ENCODE results near the gene KCND1.
A peak's percentile ranks its signal among the peaks of the same experiment; 100 is the strongest.

The KCND1 gene

GRCh38 chrX:48913605-48914366 is 57.9 kb downstream of the KCND1 start:
- H3K4me3 ChIP-seq (ENCODE audit: low read depth in 1 of 2, low read length in 1 of 2) = no peak overlapping the region
- H3K27ac ChIP-seq = peak overlapping the region; percentile 27
- H3K36me3 ChIP-seq = peaks cover 50% of the 10 kb centered on the region
- TF ChIP-seq CTCF (IDR thresholded peaks at IDR 0.05) = no peak
- H3K4me1 ChIP-seq (ENCODE audit: control insufficient read depth in 1 of 2, insufficient read depth in 1 of 2, low read depth in 1 of 2, low read length in 1 of 2) = peaks cover 28 to 45% of the 10 kb centered on the region in 2 experiments
- H3K27me3 ChIP-seq = no peaks in the 10 kb centered on the region
- H3K9me3 ChIP-seq = no peaks in the 10 kb centered on the region

- peak; percentile 9 for TF ChIP-seq CTCF (IDR thresholded peaks at IDR 0.05)
- H3K4me1 ChIP-seq (ENCODE audit: control insufficient read depth in 1 of 2, insufficient read depth in 1 of 2, low read depth in 1 of 2, low read length in 1 of 2) = peaks cover 34 to 39% of the 10 kb centered on the region in 2 experiments
Measured at GRCh38 chrX:48911412-48912182, 60.0 kb downstream of the KCND1 start, which contains the start of gene SLC35A2. Gene SLC35A2, minus strand, starts transcription at chrX:48911646. Its CDS starts 10 bp downstream, at chrX:48911636.

More at GRCh38 chrX:48911412-48912182, 60.0 kb downstream of the KCND1 start, which contains the start of gene SLC35A2:
- Histone ChIP-seq H3K27me3 (no peaks in the 10 kb centered on the region), H3K27ac (peak within 1 kb of the TSS; percentile 88), H3K4me3 (ENCODE audit: low read depth in 1 of 2, low read length in 1 of 2) (peak within 1 kb of the TSS; percentile 69 to 76), H3K36me3 (peaks cover 41% of the 10 kb centered on the region), H3K9me3 (no peaks in the 10 kb centered on the region)

Measured in neutrophil (primary cell).